HG02970 (cell line): ENCODE results near the gene MEAF6.
"Not testable (repeated sequence)": the region's sequence is repeated elsewhere in the genome, so short reads cannot be mapped to it uniquely, and the experiment has no call there.

Experiments used
- ATAC-seq: cut with Tn5 transposase; IDR thresholded peaks from one replicate; pipeline ENCODE4 v1.9.1; 2021; ENCODE audit warnings: mild to moderate bottlenecking, moderate library complexity, moderate number of reproducible peaks; ENCODE audit not compliant: unreplicated experiment, low FRiP score

MEAF6 gene

DNA sequence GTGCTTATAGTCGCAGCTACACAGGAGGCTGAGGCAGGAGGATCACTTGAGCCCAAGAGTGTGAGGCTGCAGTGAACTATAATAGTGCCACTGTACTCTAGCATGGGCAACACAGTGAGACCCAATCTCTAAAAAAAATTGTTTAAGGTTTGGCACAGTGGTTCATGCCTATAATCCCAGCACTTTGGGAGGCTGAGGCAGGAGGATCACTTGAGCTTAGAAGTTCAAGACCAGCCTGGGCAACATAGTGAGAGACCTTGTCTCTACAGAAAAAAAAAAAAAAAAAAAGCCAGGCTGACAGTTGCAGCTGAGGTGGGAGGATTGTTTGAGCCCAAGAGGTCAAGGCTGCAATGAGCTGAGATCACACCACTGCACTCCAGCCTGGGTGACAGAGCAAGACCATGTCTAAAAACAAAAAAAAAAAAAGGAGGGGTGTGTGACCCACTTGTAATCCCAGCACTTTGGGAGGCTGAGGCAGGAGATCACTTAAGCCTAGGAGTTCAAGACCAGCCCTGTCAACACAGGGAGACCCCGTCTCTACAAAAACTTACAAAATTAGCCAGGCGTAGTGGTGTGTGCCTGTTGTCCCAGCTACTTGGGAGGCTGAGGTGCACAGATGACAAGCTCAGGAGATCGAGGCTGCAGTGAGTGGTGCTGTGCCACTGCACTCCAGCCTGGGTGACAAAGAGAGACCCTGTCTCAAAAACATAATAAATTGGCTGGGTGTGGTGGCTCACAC lies 18.0 kb upstream of the MEAF6 start:
- not testable (repeated sequence) for ATAC-seq

DNA sequence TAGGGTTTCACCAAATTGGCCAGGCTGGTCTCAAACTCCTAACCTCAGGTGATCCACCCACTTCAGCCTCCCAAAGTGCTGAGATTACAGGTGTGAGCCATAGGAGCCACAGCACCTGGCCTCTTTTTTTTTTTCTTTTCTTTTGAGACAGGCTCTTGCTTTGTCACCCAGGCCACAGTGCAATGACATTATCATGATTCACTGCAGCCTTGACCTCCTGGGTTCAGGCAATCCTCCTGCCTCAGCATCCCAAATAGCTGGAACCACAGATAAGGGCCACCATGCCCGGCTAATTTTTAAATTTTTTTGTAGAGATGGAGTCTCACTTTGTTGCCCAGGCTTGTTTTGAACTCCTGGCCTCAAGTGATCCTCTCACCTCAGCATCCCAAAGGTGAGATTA lies 15.3 kb upstream of the MEAF6 start:
- not testable (repeated sequence) for ATAC-seq

DNA sequence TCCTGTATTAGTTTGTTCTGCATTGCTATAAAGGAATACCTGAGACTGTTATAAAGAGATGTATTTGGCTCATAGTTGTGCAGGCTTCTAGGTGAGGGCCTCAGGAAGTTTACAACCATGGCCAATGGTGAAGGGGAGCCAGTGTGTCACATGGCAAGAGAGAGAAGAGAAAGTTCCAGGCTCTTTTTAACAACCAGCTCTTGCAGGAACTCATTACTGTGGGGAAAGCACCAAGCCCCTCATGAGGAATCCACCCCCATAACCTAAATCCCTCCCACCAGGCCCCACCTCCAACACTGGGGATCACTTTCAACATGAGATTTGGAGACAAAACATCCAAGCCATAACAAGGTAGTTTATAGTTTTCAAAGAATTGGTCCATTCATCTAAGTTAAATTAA lies 5.0 kb upstream of the MEAF6 start:
- no peak for ATAC-seq

DNA sequence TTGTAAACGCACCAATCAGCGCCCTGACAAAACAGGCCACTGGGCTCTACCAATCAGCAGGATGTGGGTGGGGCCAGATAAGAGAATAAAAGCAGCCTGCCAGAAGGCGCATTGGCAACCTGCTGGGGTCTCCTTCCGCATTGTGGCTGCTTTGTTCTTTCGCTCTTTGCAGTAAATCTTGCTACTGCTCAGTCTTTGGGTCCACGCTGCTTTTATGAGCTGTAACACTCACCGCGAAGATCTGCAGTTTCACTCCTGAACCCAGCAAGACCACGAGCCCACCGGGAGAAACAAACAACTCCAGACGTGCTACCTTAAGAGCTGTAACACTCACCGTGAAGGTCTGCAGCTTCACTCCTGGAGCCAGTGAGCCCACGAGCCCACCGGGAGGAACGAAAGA lies 4.4 kb upstream of the MEAF6 start:
- not testable (repeated sequence) for ATAC-seq

DNA sequence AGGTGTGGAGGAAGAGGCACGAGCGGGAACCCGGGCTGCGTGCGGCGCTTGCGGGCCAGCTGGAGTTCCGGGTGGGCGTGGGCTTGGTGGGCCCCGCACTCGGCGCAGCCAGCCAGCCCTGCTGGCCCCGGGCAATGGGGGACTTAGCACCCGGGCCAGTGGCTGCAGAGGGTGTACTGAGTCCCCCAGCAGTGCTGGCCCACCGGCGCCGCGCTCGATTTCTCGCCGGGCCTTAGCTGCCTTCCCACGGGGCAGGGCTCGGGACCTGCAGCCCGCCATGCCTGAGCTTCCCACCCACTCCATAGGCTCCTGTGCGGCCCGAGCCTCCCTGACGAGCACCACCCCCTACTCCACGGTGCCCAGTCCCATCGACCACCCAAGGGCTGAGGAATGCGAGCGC lies 3.7 kb upstream of the MEAF6 start:
- ATAC-seq: not testable (repeated sequence)

DNA sequence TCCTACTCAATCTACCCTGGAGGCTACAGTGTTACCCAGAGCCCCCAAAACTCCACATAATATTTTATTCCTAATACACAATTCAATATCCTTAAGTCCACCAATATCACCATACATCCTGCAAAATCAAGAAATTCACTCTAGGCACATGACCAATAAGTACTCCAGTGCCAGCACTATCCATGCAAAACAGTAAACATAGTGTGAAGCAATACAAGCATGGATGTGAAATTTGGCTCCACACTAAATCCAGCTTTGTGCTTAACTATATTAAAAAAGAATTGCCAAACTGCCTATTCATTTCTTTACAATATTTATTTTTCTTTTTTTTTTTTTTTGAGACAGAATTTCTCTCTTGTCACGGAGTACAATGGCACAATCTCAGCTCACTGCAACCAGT lies 3.0 kb upstream of the MEAF6 start:
- no peak for ATAC-seq

DNA sequence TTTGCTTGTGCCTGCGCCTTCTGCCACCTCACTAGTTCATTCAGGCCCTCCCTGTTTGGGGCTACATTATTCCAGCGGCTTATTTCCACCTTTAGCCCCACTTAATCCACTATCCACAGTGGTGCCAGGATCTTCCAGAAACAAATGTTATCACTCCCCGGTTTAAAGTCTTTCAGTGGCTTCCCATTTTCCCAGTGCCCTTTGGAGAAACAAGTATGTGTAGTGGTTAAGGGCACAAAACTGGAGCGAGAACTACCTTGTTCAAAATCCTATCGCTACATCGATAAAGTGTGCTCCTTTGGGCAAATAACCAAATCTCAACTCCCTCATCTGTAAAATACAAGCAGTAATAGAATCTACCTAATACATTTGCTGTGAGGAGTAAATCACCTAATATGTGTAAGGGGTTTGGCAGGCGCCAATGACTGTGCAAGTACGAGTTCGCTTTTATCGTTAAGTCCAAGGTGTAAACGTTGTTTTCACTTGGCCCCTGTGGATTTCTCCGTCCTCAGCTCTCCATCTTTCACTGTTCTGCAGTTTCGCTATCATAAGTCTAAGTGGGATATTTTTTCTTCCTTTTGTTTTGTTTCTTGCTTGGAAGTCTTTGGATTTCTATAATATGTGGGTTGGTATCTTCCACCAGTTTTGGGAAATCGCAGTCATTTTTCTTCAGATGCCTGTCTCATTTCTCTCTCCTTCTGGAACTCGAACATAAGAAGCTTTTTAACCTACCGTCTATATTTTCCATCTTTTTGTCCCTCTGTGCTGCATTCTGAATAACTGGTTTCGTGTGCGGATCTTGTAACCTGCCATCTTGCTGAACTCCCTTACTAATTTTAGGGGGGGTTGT lies 844 bp upstream of the MEAF6 start:
- ATAC-seq: no peak

DNA sequence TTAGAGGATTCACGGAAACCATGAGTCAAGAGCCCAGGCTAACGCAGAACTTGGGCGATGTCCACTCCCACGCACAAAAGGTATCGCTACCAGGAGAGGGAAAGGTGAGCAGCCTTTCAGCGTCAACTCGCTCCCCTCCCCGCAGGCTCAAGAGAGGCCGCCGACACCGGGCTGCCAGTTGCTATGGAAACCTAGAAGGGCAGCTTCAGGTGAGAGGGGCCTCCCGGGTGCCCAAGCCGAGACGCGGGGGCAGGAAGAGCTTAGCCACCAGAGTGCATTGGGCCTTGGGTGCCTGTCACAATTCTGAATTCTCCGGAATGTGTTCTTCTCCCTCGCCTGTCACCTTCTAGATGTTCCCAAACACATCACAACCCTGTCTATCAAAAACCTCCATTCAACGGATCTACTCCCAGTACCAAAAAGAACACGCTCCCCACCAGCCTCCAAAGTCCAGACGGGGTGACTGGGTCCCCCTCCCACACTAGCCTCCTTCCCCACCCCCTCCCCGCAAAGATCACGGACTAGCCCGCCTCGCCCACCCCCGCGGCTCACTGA lies 694 bp downstream of the MEAF6 start:
- no peak for ATAC-seq

DNA sequence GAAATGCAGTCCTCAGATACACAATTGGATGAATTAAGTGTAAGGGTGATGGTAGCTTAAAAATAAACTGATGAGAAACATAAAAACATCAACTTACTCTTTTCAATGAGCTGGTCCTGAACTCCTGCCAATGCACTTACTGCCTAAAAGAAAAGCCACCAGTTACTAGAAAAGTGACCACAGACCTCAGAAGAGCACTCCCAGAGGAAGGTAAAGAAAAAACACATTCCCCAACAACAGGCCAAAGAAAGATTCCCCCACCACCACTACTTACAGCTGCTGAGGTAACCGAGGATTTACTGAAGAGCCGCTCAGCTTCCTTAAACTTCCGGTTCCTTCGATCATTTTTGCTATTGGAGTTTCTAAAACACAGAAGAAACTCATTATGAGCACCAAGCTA lies 5.4 kb downstream of the MEAF6 start:
- ATAC-seq: no peak

DNA sequence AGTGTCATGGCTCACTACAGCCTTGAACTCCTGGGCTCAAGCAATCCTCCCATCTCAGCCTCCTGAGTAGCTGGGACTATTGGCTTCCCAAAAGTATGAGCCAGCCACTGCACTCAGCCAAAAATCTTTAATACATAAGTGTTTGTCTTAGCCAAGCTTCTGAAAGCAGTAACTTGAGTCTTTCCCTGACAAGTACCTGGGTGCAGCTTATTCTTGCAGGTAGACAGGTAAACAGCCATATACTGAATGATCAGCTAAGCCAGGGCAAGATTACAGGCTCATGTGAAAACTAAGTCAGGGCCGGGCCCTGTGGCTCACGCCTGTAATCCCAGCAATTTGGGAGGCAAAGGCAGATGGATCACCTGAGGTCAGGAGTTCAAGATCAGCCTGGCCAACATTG lies 7.8 kb downstream of the MEAF6 start:
- ATAC-seq: no peak

DNA sequence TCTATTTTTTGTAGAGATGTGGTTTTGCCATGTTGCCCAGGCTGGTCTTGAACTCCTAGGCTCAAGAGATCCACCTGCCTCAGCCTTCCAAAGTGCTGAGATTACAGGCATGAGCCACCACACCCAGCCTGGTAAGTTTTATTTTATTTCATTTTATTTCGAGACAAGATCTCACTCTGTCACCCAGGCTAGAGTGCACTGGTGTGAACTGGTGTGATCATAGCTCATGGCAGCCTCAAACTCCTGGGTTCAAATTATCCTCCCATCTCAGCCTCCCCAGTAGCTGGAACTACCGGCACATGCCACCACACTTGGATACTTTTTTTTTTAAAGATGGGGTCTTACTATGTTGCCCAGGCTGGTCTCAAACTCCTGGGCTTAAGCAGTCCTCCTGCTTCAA lies 11.8 kb downstream of the MEAF6 start:
- ATAC-seq: not testable (repeated sequence)

DNA sequence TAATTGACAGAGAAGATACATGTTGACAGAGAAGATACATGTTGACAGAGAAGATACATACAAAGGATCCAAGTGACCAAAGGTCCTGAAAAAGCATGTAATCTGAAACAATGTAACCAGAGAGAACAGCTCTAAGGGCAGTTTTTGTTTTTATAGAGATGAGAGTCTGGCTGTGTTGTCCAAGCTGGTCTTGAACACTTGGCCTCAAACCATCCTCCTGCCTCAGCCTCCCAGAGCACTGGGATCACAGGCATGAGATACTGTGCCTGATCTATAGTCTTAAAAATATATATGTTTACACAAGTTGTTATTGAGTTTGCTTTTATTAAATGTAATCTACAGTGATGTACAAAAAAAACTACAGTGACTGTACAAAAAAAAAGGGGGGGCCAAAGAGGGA lies 12.5 kb downstream of the MEAF6 start:
- no peak for ATAC-seq

DNA sequence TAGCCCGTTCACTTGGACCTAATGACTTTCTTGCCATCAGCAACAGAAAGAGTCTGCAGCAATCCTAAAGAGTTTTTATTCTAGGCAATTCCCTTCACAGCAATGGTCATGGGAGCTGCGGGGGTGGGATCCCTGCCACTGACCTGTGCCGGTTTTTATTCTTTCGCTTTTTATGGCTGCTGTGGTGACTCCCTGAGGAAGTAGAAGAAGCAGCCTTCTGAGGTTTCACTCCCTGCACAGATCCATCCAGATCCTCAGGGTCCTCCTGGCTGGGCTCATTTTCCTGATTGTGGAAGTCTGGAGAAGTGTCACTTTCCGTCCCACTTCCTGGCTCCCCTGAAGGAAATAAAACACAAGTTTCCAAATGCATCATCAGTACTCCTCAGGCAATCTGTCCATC lies 12.9 kb downstream of the MEAF6 start:
- ATAC-seq: no peak

DNA sequence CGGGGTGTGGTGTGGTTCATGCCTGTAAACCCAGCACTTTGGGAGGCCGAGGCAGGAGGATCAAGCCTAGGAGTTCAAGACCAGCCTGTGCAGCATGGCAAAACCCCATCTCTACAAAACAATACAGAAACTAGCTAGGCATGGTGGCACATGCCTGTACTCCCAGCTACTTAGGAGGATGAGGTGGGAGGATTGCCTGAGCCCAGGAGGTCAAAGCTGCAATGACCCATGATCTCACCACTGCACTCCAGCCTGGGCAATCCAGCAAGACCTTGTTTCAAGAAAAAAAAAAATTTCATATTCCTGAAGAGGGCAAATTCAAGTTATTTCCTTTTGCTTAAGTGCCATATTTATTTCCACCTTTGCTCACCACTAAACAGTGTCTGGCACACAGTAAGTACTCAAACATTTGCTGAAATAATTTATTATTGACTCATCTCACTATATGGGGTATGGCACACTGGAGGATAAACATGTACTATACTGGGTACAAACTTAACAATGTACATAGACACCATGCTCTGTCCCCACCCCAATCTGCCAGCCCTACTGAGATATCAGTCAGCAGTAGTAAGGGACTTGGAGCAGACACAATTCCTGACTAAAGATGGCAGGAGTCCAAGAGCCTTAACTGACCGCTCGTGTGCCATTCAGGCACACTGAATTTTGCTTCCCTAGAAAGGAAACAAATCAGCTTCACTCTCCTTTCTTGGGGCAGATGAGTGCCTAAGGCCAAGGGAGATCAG lies 15.5 kb downstream of the MEAF6 start:
- ATAC-seq: no peak

DNA sequence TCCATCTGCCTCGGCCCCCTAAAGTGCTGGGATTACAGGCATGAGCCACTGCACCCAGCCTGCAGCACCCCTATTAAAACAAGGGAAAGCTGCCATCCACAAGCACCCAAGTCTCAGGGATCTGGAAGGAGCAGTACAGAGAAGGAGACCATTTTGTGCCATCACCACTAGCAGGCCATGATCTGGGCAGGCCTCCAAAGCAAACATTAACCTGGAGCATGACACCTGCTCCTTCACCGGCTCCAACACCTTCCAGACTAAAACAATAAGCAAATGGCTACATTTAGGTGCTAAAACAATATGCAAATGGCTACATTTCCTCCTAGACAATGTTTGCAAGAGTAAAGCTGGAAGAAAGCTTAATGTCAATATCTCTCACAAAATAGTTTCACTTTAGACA lies 16.7 kb downstream of the MEAF6 start:
- ATAC-seq: no peak

DNA sequence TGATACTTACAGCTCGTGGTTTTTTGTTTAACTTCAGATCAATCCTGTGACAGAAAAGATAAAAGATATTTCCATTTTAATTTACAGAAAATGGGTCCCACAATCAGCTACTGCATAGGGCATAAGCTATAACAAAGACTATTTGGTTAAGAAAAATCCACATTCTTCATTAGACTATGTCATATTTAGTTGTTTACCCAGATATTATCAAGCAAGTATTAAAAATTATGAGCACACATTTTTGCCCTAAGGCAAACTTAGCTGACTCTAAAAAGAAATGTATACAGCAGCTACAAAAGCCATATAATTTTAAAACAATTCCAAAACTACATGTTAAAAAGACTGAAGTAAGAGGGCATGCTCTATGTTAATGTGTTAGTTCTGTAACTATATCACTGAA lies 18.7 kb downstream of the MEAF6 start:
- no peak for ATAC-seq

DNA sequence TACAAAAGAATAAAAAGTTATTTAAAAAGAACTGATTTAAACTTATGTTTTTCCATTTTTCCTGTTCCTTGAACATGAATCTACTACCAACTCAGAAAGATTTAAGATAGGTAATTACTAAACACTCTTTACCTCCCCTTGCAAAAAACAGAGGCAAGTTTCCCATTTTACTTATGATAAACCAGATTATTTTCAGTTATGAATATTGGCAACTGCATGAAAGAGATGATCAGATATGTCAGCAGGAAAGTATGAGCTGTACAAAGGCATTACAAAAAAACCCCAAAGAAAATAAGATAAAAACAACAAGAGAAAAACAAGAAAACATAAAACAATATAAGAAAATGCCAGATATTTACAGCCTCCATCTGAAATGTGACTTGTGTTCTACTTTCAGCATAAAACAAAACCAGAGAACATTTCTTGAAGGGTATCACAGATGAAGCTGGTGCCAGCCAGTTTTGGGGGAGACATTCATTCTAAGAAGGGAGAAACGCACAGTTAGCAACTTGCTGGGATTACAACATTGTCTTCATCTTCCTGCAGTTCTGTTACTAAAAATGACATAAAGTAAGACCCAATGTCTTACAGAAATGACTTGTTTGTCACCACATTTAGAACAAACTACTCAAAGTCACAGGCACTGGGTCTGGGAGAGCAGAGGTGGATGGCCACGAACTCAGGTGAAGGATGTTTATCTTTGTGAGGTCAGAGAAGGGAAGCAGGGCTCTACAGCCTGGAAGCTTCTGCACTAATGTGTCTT lies 21.0 kb downstream of the MEAF6 start:
- no peak for ATAC-seq

DNA sequence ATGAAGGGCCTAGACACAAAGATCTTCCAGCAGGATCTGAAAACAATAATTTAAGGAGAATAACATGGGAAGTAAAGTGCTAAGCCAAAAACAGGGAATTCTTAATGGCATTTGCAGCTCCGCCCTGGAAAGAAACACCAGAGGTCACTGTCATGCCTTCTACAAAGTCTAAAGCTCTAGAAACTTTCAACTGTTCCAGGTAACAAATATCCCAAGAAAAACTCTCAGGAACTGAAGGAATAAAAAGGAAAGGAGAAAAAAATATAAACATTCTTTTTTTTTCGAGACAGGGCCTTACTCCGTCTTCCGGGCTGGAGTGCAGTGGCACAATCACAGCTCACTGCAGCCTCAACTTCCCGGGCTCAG lies 27.0 kb downstream of the MEAF6 start:
- ATAC-seq: no peak

DNA sequence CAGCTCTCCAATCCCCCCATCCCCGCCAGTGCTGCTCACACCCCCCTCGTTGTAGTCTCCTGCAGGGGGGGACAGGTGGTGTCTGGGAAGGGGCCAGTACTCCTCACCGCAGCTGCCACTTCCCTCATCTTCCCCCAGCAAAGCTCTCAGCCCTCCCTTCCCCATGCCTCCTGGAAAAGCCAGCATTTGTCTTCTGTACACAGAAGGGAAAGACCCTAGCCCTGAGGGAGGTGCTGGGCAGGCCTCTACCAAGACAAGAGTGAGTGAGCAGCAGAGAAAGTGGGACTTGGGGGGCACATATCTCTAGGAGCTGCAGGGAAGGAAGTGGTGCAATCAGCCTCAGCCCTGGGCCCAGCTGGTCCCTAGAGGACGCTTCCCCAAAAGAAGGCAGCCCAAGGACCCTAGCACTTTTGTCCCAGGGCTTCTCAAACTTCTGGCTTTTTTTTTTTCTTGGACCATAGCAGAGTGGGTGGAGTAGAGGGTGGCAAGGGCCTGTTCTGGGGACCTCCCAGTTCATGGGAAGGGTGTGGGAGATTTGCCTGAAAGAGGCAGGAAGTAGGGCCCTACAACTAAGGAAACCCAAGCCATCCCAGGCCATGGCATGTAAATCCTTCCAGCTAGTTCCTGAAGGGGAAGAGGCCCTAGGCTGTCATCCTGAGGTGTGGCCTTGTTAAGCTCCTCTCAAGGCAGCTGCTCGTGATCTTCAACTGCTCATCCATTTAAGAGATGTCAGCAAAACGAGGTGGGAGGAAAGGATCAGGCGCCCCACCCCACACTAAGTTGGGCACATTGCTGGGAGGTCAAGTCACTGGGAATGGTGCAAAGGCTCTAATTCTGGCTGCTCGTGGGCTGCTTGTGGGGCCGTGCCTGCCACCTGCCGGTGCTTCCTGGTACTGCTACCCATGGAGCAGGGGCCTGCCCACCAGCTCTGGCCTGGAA lies 27.6 kb downstream of the MEAF6 start:
- ATAC-seq: no peak
